ENCODE measurements around the gene MAPK12.

DNA sequence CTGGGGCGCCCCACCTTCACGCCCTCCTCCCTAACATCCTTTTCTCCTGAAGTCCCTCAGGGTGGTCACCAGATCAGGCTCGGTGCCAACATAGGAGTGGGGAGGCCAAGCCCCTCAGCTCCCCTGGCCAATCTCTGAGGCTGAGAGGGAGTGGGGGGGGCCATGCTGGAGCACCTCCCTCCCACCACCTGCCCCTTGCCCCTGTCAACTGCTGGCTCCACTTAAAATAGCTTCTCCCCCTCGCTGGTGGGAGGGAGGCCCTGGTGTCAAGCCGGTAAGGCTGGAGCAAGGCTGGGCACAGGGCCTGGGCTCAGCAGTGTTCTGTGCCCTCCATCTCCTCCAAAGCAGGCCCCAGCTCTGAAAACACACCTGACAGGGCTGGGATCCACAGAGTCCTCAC, 41.1 kb upstream of the MAPK12 start:
- TF ChIP-seq, protein P1, sequence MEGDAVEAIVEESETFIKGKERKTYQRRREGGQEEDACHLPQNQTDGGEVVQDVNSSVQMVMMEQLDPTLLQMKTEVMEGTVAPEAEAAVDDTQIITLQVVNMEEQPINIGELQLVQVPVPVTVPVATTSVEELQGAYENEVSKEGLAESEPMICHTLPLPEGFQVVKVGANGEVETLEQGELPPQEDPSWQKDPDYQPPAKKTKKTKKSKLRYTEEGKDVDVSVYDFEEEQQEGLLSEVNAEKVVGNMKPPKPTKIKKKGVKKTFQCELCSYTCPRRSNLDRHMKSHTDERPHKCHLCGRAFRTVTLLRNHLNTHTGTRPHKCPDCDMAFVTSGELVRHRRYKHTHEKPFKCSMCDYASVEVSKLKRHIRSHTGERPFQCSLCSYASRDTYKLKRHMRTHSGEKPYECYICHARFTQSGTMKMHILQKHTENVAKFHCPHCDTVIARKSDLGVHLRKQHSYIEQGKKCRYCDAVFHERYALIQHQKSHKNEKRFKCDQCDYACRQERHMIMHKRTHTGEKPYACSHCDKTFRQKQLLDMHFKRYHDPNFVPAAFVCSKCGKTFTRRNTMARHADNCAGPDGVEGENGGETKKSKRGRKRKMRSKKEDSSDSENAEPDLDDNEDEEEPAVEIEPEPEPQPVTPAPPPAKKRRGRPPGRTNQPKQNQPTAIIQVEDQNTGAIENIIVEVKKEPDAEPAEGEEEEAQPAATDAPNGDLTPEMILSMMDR (IDR thresholded peaks at IDR 0.05), result no peak
- TF ChIP-seq EZH2 (IDR thresholded peaks at IDR 0.05; ENCODE audit: borderline replicate concordance, insufficient read depth, low read depth, low read length, poor library complexity, severe bottlenecking), result no peak

Measured in B cell (primary cell).